ENCODE results near the gene NUDT2. TPM values are rescaled to one million over a fixed set of nuclear protein-coding genes. Genes with fewer than 3 reads are reported as not detected.
"Not testable (repeated sequence)": the region's sequence is repeated elsewhere in the genome, so short reads cannot be mapped to it uniquely, and the experiment has no call there.

NUDT2 gene
- total RNA-seq, 1 experiment from 2014 or later, result 10.4 TPM

DNA sequence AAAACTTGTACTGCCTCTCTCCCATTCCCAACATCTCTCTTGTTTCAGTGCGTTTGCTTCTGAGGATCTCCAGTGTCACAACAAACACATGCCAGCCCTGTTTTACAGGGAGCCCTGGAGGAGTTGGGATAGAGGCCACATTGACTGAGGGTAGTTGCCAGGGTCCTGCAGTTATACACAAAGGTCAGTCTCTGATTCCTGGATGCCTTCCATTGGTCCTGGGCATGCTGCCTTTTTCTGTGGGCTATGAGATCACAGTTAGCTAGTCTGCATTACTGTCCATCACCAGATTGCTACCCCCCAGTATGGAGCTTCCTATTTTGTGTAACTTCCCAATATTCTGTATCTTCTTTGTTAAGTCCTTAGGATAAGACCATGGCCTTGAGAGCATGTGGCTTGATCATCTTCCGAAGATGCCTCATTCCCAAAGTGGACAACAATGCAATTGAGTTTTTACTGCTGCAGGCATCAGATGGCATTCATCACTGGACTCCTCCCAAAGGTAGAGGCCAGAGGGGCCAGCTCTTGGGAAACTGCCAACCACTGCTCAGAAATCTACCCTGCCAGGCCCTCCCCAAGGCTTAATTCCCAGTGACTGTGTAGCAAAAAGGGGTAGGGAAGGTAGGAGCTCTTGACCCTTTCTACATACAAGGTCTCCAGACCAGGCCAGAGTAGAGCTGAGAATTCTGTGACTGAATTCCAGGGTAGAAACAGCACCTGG lies 9.5 kb downstream of the NUDT2 start:
- H3K9me3 ChIP-seq (ENCODE audit: low read length), result no peaks in the 10 kb centered on the region
- H3K27ac ChIP-seq (ENCODE audit: low read length), result no peak overlapping the region
- H3K4me2 ChIP-seq (ENCODE audit: low read depth, low read length, poor library complexity, severe bottlenecking), result no peak overlapping the region
- H3K9ac ChIP-seq (ENCODE audit: low read length), result no peak overlapping the region
- no peak overlapping the region for H3K4me3 ChIP-seq (ENCODE audit: low read length)
- DNase-seq, result peak; percentile 30
- H4K20me1 ChIP-seq (ENCODE audit: insufficient read depth, low read depth, low read length), result no peaks in the 10 kb centered on the region
- H3K27me3 ChIP-seq (ENCODE audit: low read length), result no peaks in the 10 kb centered on the region
- H3K9me2 ChIP-seq (replicated peaks; ENCODE audit: insufficient read depth, low read length), result no peaks in the 10 kb centered on the region
- H2AFZ ChIP-seq (ENCODE audit: low read length), result no peak overlapping the region
- H3K36me3 ChIP-seq (ENCODE audit: insufficient read depth, low read length), result no peaks in the 10 kb centered on the region
- peaks cover 6% of the 10 kb centered on the region; the same call in 1 of the 2 replicates for H3K79me2 ChIP-seq (ENCODE audit: low read length)
- H3K4me1 ChIP-seq (ENCODE audit: low read length), result peaks cover 3% of the 10 kb centered on the region; the same call in 1 of the 2 replicates

DNA sequence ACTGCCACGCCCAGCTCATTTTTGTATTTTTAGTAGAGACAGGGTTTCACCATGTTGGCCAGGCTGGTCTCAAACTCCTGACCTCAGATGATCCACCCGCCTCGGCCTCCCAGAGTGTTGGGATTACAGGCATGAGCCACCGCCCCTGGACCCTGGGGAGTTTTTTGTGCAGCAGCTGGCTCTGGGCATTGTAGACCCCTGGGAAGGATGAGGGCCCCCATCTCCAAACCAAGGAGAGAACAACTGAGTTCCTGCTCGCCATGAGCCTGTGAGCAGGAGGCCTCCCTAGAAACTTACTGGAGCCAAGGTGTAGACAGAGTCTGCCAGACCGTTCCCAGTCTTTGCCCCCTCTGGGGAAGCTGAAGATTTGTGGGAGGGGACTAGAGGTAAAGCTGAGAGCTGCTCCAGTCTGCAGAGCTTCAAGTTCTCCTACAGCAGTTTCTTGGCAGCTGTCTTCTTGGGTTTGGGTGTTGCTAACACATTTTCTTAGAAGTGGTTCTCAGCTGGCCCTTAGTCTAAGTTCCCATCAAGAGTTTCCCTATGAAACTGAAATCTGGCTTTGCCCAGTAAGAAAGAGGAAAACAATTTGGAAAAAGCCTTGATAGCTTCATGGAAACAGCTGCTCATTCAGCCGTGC lies 12.4 kb downstream of the NUDT2 start:
- Histone ChIP-seq H3K9me2 (replicated peaks; ENCODE audit: insufficient read depth, low read length) (no peaks in the 10 kb centered on the region), H3K9me3 (ENCODE audit: low read length) (no peaks in the 10 kb centered on the region), H3K79me2 (ENCODE audit: low read length) (peaks cover 3% of the 10 kb centered on the region; the same call in 1 of the 2 replicates), H3K9ac (ENCODE audit: low read length) (no peak overlapping the region), H2AFZ (ENCODE audit: low read length) (no peak overlapping the region), H3K4me3 (ENCODE audit: low read length) (no peak overlapping the region), H3K27me3 (ENCODE audit: low read length) (no peaks in the 10 kb centered on the region), H3K4me1 (ENCODE audit: low read length) (no peaks in the 10 kb centered on the region), H3K27ac (ENCODE audit: low read length) (no peak overlapping the region), H4K20me1 (ENCODE audit: insufficient read depth, low read depth, low read length) (no peaks in the 10 kb centered on the region), H3K4me2 (ENCODE audit: low read depth, low read length, poor library complexity, severe bottlenecking) (no peak overlapping the region), H3K36me3 (ENCODE audit: insufficient read depth, low read length) (no peaks in the 10 kb centered on the region)
- no peak for DNase-seq

DNA sequence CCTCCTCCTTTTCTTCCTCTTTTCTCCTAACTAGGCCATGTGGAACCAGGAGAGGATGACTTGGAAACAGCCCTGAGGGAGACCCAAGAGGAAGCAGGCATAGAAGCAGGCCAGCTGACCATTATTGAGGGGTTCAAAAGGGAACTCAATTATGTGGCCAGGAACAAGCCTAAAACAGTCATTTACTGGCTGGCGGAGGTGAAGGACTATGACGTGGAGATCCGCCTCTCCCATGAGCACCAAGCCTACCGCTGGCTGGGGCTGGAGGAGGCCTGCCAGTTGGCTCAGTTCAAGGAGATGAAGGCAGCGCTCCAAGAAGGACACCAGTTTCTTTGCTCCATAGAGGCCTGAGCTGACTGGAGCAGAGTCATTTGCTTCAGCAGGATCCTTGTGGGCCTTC lies 13.7 kb downstream of the NUDT2 start:
- Histone ChIP-seq H3K4me3 (ENCODE audit: low read length) (no peak overlapping the region), H4K20me1 (ENCODE audit: insufficient read depth, low read depth, low read length) (no peaks in the 10 kb centered on the region), H3K4me2 (ENCODE audit: low read depth, low read length, poor library complexity, severe bottlenecking) (no peak overlapping the region), H3K9ac (ENCODE audit: low read length) (no peak overlapping the region), H3K4me1 (ENCODE audit: low read length) (no peaks in the 10 kb centered on the region), H3K27ac (ENCODE audit: low read length) (no peak overlapping the region), H2AFZ (ENCODE audit: low read length) (no peak overlapping the region), H3K36me3 (ENCODE audit: insufficient read depth, low read length) (no peaks in the 10 kb centered on the region), H3K27me3 (ENCODE audit: low read length) (no peaks in the 10 kb centered on the region), H3K9me2 (replicated peaks; ENCODE audit: insufficient read depth, low read length) (no peaks in the 10 kb centered on the region), H3K9me3 (ENCODE audit: low read length) (no peaks in the 10 kb centered on the region), H3K79me2 (ENCODE audit: low read length) (no peaks in the 10 kb centered on the region)
- DNase-seq, result no peak

DNA sequence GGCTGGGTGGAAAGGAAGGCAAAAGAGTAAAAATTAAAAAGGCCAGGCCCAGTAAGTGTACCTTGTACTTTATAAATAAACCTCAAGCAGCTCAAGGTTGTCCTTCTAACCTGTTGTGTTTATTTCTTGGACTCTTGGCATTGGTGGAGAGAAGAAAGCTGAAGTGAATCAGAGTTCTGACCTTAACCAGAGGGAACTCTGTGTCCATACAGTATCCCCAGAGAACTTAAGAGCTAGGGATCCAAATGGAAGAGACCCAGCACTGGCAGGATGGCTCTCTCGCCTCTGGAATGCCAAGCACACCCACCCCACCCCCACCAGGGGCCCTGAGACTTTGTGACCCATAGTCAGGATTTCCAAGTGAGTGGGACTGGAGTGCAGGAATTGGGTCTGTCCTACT lies 14.2 kb downstream of the NUDT2 start:
- Histone ChIP-seq H2AFZ (ENCODE audit: low read length) (no peak overlapping the region), H3K27me3 (ENCODE audit: low read length) (no peaks in the 10 kb centered on the region), H3K36me3 (ENCODE audit: insufficient read depth, low read length) (no peaks in the 10 kb centered on the region)

DNA sequence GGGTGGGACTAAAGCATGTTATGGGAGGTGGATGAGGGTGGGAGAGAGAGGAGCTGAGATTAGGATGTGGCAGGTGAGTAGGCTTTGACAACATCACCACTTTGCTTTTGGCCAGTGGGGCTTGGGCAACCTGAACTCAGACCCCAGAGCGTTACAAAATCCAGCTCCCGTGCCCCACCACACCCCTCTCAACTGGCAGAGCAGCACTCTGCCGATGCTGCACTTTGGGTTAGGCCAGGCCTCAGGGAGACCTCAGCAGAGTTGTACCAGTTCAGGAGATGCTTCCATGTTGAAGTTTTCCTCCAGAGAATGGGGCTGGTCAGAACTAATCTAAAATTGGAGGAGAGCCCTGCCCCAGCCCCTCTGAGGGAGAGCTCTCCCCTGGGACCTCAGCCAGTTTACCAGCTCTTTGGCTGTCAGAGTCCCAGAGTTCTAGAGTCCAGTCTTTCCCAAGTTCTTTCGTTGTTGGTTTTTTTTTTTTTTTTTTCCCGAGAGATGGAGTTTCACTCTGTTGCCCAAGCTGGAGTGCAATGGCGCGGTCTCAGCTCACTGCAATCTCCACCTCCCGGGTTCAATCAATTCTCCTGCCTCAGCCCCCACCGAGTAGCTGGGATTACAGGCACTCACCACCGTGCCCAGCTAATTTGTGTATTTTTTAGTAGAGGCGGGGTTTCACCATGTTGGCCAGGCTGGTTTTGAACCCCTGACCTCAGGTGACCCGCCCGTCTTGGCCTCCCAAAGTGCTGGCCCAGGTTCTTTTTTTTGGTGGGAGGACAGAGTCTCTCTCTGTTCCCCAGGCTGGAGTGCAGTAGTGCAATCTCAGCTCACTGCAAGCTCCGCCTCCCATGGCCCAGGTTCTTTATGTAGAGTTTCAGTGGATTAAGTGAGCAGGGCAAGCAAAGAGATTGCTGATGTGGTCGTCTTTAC lies 17.8 kb downstream of the NUDT2 start:
- no peaks in the 10 kb centered on the region for H3K9me2 ChIP-seq (replicated peaks; ENCODE audit: insufficient read depth, low read length)
- no peaks in the 10 kb centered on the region for H3K79me2 ChIP-seq (ENCODE audit: low read length)
- no peaks in the 10 kb centered on the region for H3K4me1 ChIP-seq (ENCODE audit: low read length)
- H3K36me3 ChIP-seq (ENCODE audit: insufficient read depth, low read length), result no peaks in the 10 kb centered on the region
- no peak overlapping the region for H3K27ac ChIP-seq (ENCODE audit: low read length)
- no peaks in the 10 kb centered on the region for H4K20me1 ChIP-seq (ENCODE audit: insufficient read depth, low read depth, low read length)
- H3K4me2 ChIP-seq (ENCODE audit: low read depth, low read length, poor library complexity, severe bottlenecking), result no peak overlapping the region
- no peak for DNase-seq
- no peaks in the 10 kb centered on the region for H3K27me3 ChIP-seq (ENCODE audit: low read length)
- H3K9ac ChIP-seq (ENCODE audit: low read length), result no peak overlapping the region
- no peaks in the 10 kb centered on the region for H3K9me3 ChIP-seq (ENCODE audit: low read length)
- no peak overlapping the region for H2AFZ ChIP-seq (ENCODE audit: low read length)
- no peak overlapping the region for H3K4me3 ChIP-seq (ENCODE audit: low read length)

More for the DNA sequence above, 14.2 kb downstream of the NUDT2 start:
- no peak overlapping the region for H3K9ac ChIP-seq (ENCODE audit: low read length)
- DNase-seq, result no peak
- no peaks in the 10 kb centered on the region for H3K4me1 ChIP-seq (ENCODE audit: low read length)
- no peaks in the 10 kb centered on the region for H3K9me2 ChIP-seq (replicated peaks; ENCODE audit: insufficient read depth, low read length)
- H3K4me2 ChIP-seq (ENCODE audit: low read depth, low read length, poor library complexity, severe bottlenecking), result no peak overlapping the region
- H4K20me1 ChIP-seq (ENCODE audit: insufficient read depth, low read depth, low read length), result no peaks in the 10 kb centered on the region
- H3K4me3 ChIP-seq (ENCODE audit: low read length), result no peak overlapping the region
- H3K27ac ChIP-seq (ENCODE audit: low read length), result no peak overlapping the region
- H3K9me3 ChIP-seq (ENCODE audit: low read length), result no peaks in the 10 kb centered on the region
- H3K79me2 ChIP-seq (ENCODE audit: low read length), result no peaks in the 10 kb centered on the region

DNA sequence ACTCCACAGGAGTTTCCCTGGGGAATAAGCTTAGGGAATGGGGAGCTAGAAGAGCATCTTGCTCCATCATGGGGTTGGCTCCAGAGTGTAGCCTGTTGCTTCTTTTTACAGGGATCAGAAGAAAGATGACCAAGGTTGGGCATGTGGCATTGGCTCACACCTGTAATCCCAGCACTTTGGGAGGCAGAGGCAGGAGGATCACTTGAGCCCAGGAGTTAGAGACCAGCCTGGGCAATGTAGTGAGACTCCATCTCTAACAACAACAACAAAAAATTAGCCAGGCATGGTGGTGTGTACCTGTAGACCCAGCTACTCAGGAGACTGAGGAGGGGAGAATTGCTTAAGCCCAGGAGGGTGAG lies 18.4 kb downstream of the NUDT2 start:
- Histone ChIP-seq H3K4me2 (ENCODE audit: low read depth, low read length, poor library complexity, severe bottlenecking) (no peak overlapping the region), H3K9ac (ENCODE audit: low read length) (no peak overlapping the region), H3K9me2 (replicated peaks; ENCODE audit: insufficient read depth, low read length) (no peaks in the 10 kb centered on the region), H3K36me3 (ENCODE audit: insufficient read depth, low read length) (no peaks in the 10 kb centered on the region), H3K4me1 (ENCODE audit: low read length) (no peaks in the 10 kb centered on the region), H3K27ac (ENCODE audit: low read length) (no peak overlapping the region), H3K9me3 (ENCODE audit: low read length) (no peaks in the 10 kb centered on the region), H2AFZ (ENCODE audit: low read length) (no peak overlapping the region), H3K4me3 (ENCODE audit: low read length) (no peak overlapping the region), H3K27me3 (ENCODE audit: low read length) (no peaks in the 10 kb centered on the region), H3K79me2 (ENCODE audit: low read length) (no peaks in the 10 kb centered on the region), H4K20me1 (ENCODE audit: insufficient read depth, low read depth, low read length) (no peaks in the 10 kb centered on the region)
- DNase-seq, result no peak

DNA sequence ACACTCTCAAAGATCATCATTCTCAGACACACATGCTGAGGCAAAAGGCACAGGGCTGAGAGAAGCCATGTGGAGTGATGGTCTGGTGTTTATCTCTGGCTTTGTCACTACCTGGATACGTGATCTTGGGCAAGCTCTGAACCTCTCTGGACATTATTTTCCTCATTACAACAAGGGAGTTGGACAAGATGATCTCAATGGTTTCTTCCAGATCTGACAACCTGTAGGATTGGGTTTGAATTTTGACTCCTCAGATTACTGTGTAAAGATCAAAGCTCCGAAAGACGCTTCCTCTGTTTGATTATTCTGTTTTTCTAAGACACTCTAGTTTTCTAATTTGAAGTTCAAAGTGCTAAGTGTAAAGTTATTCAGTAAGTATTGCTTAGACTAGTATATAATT lies 20.0 kb downstream of the NUDT2 start:
- H3K27me3 ChIP-seq (ENCODE audit: low read length), result no peaks in the 10 kb centered on the region

DNA sequence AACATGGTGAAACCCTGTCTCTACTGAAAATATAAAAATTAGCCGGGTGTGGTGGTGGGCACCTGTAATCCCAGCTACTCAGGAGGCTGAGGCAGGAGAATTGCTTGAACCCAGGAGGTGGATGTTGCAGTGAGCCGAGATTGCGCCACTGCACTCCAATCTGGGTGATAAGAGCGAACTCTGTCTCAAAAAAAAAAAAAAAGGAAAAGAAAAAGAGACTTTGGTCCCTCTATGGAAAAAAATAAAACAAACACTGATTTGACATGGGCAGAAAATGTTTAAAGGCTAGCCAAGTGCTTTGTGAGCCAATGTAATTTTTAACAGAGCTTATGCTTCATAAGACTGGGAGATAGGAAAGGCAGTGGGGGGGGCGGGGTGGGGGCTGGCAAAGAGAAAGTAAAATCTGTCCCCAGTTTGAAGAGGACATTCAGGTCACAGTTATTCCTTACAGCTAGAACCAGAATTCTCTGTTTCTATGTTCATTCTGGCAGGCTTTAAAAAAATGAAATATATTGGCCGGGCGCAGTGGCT lies 22.8 kb downstream of the NUDT2 start:
- H3K9me2 ChIP-seq (replicated peaks; ENCODE audit: insufficient read depth, low read length); H3K4me2 ChIP-seq (ENCODE audit: low read depth, low read length, poor library complexity, severe bottlenecking); H3K36me3 ChIP-seq (ENCODE audit: insufficient read depth, low read length); H3K4me3 ChIP-seq (ENCODE audit: low read length); H3K9ac ChIP-seq (ENCODE audit: low read length); H3K27ac ChIP-seq (ENCODE audit: low read length); DNase-seq; H3K4me1 ChIP-seq (ENCODE audit: low read length); H3K9me3 ChIP-seq (ENCODE audit: low read length); H3K79me2 ChIP-seq (ENCODE audit: low read length); H3K27me3 ChIP-seq (ENCODE audit: low read length); H4K20me1 ChIP-seq (ENCODE audit: insufficient read depth, low read depth, low read length); H2AFZ ChIP-seq (ENCODE audit: low read length): not testable (repeated sequence)

More for the DNA sequence above, 20.0 kb downstream of the NUDT2 start:
- Histone ChIP-seq H3K9me3 (ENCODE audit: low read length) (no peaks in the 10 kb centered on the region), H4K20me1 (ENCODE audit: insufficient read depth, low read depth, low read length) (no peaks in the 10 kb centered on the region), H3K9me2 (replicated peaks; ENCODE audit: insufficient read depth, low read length) (no peaks in the 10 kb centered on the region), H3K36me3 (ENCODE audit: insufficient read depth, low read length) (no peaks in the 10 kb centered on the region), H3K79me2 (ENCODE audit: low read length) (no peaks in the 10 kb centered on the region), H3K9ac (ENCODE audit: low read length) (no peak overlapping the region), H3K4me2 (ENCODE audit: low read depth, low read length, poor library complexity, severe bottlenecking) (no peak overlapping the region), H3K4me3 (ENCODE audit: low read length) (no peak overlapping the region), H3K27ac (ENCODE audit: low read length) (no peak overlapping the region), H2AFZ (ENCODE audit: low read length) (no peak overlapping the region), H3K4me1 (ENCODE audit: low read length) (no peaks in the 10 kb centered on the region)
- no peak for DNase-seq
